Caco-2 (cell line): Measurements from ENCODE around the gene SCD5. TPM values are rescaled to one million over a fixed set of nuclear protein-coding genes. Genes with fewer than 3 reads are reported as not detected.

Experiments used
- BruUV-seq: library from RNA; stranded (reverse); fragments of 400-500 nt; replicated peaks from 2 replicates; lab custom pipeline; 2021; lab: Mats Ljungman, UMichigan
- CTCF ChIA-PET: fragments of 300-600 bp; sonication (Branson Sonifier 250); formaldehyde crosslinking; loops from one replicate; lab custom pipeline; 2022; ENCODE audit warnings: antibody characterized with exemption; lab: Charles Lee
- POLR2A ChIA-PET: fragments of 300-600 bp; sonication (Branson Sonifier 250); formaldehyde crosslinking; loops from one replicate; lab custom pipeline; 2022; ENCODE audit warnings: antibody characterized with exemption; lab: Charles Lee
- DNase-seq, 2 experiments: peaks; one replicate each; pipeline versions ENCODE4 v3.0.0 to v3.0.0-alpha.2; 2020 to 2022
- H3K27me3 ChIP-seq: replicated peaks from 2 replicates; pipeline ENCODE4 v1.6.0; 2011; ENCODE audit warnings: low read length; ENCODE audit not compliant: control insufficient read depth, insufficient read depth
- H3K36me3 ChIP-seq: 2 replicates; pipeline ENCODE4 v1.5.1; 2011; ENCODE audit warnings: low read length; ENCODE audit not compliant: control insufficient read depth, insufficient read depth
- H3K4me1 ChIP-seq: fragments of 250-450 bp; sonication (Bioruptor Pico); 2 replicates; pipeline ENCODE4 v1.5.1; 2020; ENCODE audit warnings: mild to moderate bottlenecking
- H3K4me3 ChIP-seq: 2 replicates; pipeline ENCODE4 v1.5.1; 2011; ENCODE audit warnings: low read depth, mild to moderate bottlenecking, control low read depth, low read length
- H3K9me3 ChIP-seq: fragments of 250-450 bp; sonication (Bioruptor Pico); 2 replicates; pipeline ENCODE4 v1.5.1; 2020; ENCODE audit warnings: mild to moderate bottlenecking, moderate library complexity
- H3K27ac Mint-ChIP-seq: one replicate; pipeline ENCODE4 v1.8.0; 2022; ENCODE audit warnings: mixed read lengths; ENCODE audit not compliant: unreplicated experiment
- H3K27me3 Mint-ChIP-seq: one replicate; pipeline ENCODE4 v1.8.0; 2022; ENCODE audit warnings: mixed read lengths; ENCODE audit not compliant: insufficient read depth, unreplicated experiment
- H3K36me3 Mint-ChIP-seq: one replicate; pipeline ENCODE4 v1.8.0; 2022; ENCODE audit warnings: mild to moderate bottlenecking, mixed read lengths; ENCODE audit not compliant: insufficient read depth, unreplicated experiment
- H3K4me1 Mint-ChIP-seq: one replicate; pipeline ENCODE4 v1.8.0; 2022; ENCODE audit warnings: low read depth, mixed read lengths; ENCODE audit not compliant: unreplicated experiment
- H3K4me3 Mint-ChIP-seq: one replicate; pipeline ENCODE4 v1.8.0; 2022; ENCODE audit warnings: mild to moderate bottlenecking, moderate library complexity, mixed read lengths; ENCODE audit not compliant: unreplicated experiment
- H3K9me3 Mint-ChIP-seq: one replicate; pipeline ENCODE4 v1.8.0; 2022; ENCODE audit warnings: mixed read lengths; ENCODE audit not compliant: unreplicated experiment
- intact Hi-C: fragments of 100-400 bp; cut with micrococcal nuclease; formaldehyde crosslinking; loops from one replicate; pipeline ENCODE4 v1.10.0; 2022; ENCODE audit not compliant: unreplicated experiment
- microRNA-seq: library from miRNA; unstranded; fragments of <30 nt; microRNA quantifications from one replicate; pipeline ENCODE4 v1.2.0, GENCODE V29; 2022
- total RNA-seq: library from RNA; stranded (reverse); gene quantifications from 2 replicates; pipeline ENCODE4 v1.2.3, GENCODE V29; 2022
- TF ChIP-seq, protein P1 (sequence below), 2 experiments: fragments of 200-600 bp in 1 of 2; IDR thresholded peaks; 1 replicate in 1 of 2; 2 replicates in 1 of 2; pipeline versions ENCODE4 v1.5.1 to v1.8.0; 2011 to 2022; ENCODE audit warnings: antibody characterized with exemption in 1 of 2, control low read depth in 1 of 2, inconsistent platforms in 1 of 2, low read depth in 1 of 2, low read length in 1 of 2, mild to moderate bottlenecking in 1 of 2, moderate library complexity in 1 of 2; ENCODE audit not compliant: insufficient read depth in 1 of 2, severe bottlenecking in 1 of 2, unreplicated experiment in 1 of 2

SCD5 gene
- total RNA-seq, 1 experiment from 2014 or later: 2.7 TPM

DNA sequence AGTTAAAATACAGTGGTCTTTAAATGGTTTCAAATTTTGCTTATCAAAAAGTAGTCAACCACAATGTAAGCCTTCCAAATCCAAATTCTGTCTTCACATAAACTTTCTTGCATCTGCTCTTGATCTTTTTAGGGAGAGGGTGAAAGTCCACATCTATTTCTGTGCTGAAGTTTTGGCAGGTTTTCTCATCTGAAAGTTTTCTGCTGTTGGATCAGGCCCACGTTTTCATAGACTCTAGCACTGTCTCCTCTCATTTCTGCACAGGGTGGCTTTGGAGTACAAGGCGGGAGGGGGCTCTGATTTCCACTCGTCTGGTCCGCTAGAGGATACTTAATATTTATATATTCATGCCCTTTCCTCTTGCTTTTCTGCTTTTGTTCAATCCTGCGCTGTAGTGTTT lies 218.7 kb downstream of the SCD5 start:
- H3K27me3 ChIP-seq: no peaks in the 10 kb centered on the region
- H3K4me3 ChIP-seq: no peak overlapping the region
- CTCF ChIA-PET: no interaction called here
- peaks cover 16% of the 10 kb centered on the region for H3K4me1 ChIP-seq
- Mint-ChIP-seq H3K4me1 (peaks cover 17% of the 10 kb centered on the region), H3K27ac (no peak overlapping the region), H3K36me3 (no peaks in the 10 kb centered on the region), H3K4me3 (no peak overlapping the region), H3K27me3 (no peaks in the 10 kb centered on the region), H3K9me3 (peaks cover 8% of the 10 kb centered on the region)
- no peaks in the 10 kb centered on the region for H3K36me3 ChIP-seq
- intact Hi-C loops: no loop called here
- TF ChIP-seq, protein P1, sequence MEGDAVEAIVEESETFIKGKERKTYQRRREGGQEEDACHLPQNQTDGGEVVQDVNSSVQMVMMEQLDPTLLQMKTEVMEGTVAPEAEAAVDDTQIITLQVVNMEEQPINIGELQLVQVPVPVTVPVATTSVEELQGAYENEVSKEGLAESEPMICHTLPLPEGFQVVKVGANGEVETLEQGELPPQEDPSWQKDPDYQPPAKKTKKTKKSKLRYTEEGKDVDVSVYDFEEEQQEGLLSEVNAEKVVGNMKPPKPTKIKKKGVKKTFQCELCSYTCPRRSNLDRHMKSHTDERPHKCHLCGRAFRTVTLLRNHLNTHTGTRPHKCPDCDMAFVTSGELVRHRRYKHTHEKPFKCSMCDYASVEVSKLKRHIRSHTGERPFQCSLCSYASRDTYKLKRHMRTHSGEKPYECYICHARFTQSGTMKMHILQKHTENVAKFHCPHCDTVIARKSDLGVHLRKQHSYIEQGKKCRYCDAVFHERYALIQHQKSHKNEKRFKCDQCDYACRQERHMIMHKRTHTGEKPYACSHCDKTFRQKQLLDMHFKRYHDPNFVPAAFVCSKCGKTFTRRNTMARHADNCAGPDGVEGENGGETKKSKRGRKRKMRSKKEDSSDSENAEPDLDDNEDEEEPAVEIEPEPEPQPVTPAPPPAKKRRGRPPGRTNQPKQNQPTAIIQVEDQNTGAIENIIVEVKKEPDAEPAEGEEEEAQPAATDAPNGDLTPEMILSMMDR (IDR thresholded peaks at IDR 0.05; ENCODE audit: insufficient read depth in 1 of 2, low read depth in 1 of 2, low read length in 1 of 2, severe bottlenecking in 1 of 2, unreplicated experiment in 1 of 2): no peak
- POLR2A ChIA-PET: no interaction called here
- no TSS peak for BruUV-seq
- DNase-seq: no peak
- no peaks in the 10 kb centered on the region; the same call in 1 of the 2 replicates for H3K9me3 ChIP-seq

Small RNAs within 50 kb of the gene (microRNA-seq; reads per million reads assigned to microRNA genes)
- gene MIR575: not detected

Other genes starting within 250 kb of the SCD5 start
- 5.0 and 5.7 TPM in 2 replicates for gene TMEM150C, start 236.8 kb downstream of the SCD5 start, total RNA-seq
- 175 and 187 TPM in 2 replicates for gene SEC31A, start 92.4 kb upstream of the SCD5 start, total RNA-seq
- gene THAP9, start 101.9 kb upstream of the SCD5 start, total RNA-seq: 6.8 and 7.9 TPM in 2 replicates
- gene LIN54, start 212.0 kb upstream of the SCD5 start, total RNA-seq: 27.6 and 29.6 TPM in 2 replicates
- gene COPS4, start 236.4 kb upstream of the SCD5 start, total RNA-seq: 34.5 and 36.3 TPM in 2 replicates